Measurements from ENCODE around the gene CD300E. TPM values are rescaled to one million over a fixed set of nuclear protein-coding genes. Genes with fewer than 3 reads are reported as not detected.
"Not testable (repeated sequence)": the region's sequence is repeated elsewhere in the genome, so short reads cannot be mapped to it uniquely, and the experiment has no call there.

The CD300E gene
- total RNA-seq, 1 donor from 2014 or later, result not detected

GRCh38 chr17:74637265-74637664, 13.7 kb upstream of the CD300E start:
- no peak for DNase-seq (ENCODE audit: low read depth)
- TF ChIP-seq CTCF (conservative IDR thresholded peaks at IDR 0.05; ENCODE audit: low read depth, low read length), result no peak

GRCh38 chr17:74636541-74637085, 13.1 kb upstream of the CD300E start:
- H3K4me3 ChIP-seq (ENCODE audit: low read depth, low read length); DNase-seq (ENCODE audit: low read depth): not testable (repeated sequence)

More at GRCh38 chr17:74637265-74637664, 13.7 kb upstream of the CD300E start:
- H3K4me3 ChIP-seq (ENCODE audit: low read depth, low read length), result no peak overlapping the region

- peak; percentile 19 for DNase-seq (ENCODE audit: low read depth)
- TF ChIP-seq CTCF (conservative IDR thresholded peaks at IDR 0.05; ENCODE audit: low read depth, low read length), result no peak
- no peak overlapping the region for H3K4me3 ChIP-seq (ENCODE audit: low read depth, low read length)
Measured at GRCh38 chr17:74635418-74635817, 11.9 kb upstream of the CD300E start.

GRCh38 chr17:74633326-74633725, 9.8 kb upstream of the CD300E start:
- no peak overlapping the region for H3K4me3 ChIP-seq (ENCODE audit: low read depth, low read length)
- TF ChIP-seq CTCF (conservative IDR thresholded peaks at IDR 0.05; ENCODE audit: low read depth, low read length), result no peak
- DNase-seq (ENCODE audit: low read depth), result peak; percentile 48

- no peak for DNase-seq (ENCODE audit: low read depth)
- no peak for TF ChIP-seq CTCF (conservative IDR thresholded peaks at IDR 0.05; ENCODE audit: low read depth, low read length)
- H3K4me3 ChIP-seq (ENCODE audit: low read depth, low read length), result no peak overlapping the region
Measured at GRCh38 chr17:74632617-74633016, 9.1 kb upstream of the CD300E start.

- DNase-seq (ENCODE audit: low read depth), result no peak
- TF ChIP-seq CTCF (conservative IDR thresholded peaks at IDR 0.05; ENCODE audit: low read depth, low read length), result no peak
- no peak overlapping the region for H3K4me3 ChIP-seq (ENCODE audit: low read depth, low read length)
Measured at GRCh38 chr17:74631468-74632450, 8.2 kb upstream of the CD300E start.

GRCh38 chr17:74630251-74630650, 6.7 kb upstream of the CD300E start:
- DNase-seq (ENCODE audit: low read depth); H3K4me3 ChIP-seq (ENCODE audit: low read depth, low read length): not testable (repeated sequence)

GRCh38 chr17:74625661-74626060, 2.1 kb upstream of the CD300E start:
- no peak overlapping the region for H3K4me3 ChIP-seq (ENCODE audit: low read depth, low read length)
- DNase-seq (ENCODE audit: low read depth), result no peak
- no peak for TF ChIP-seq CTCF (conservative IDR thresholded peaks at IDR 0.05; ENCODE audit: low read depth, low read length)

All from epithelial cell of proximal tubule (primary cell).